H1 (cell line): ENCODE data around the gene TNNI3. TPM values are rescaled to one million over a fixed set of nuclear protein-coding genes. Genes with fewer than 3 reads are reported as not detected.

Experiments used
- E2F6 ChIP-seq: IDR thresholded peaks from 2 replicates; pipeline ENCODE4 v1.6.1; 2012; ENCODE audit warnings: inconsistent platforms
- KDM1A ChIP-seq: fragments of 200-600, 300-600 bp; sonication (generic); IDR thresholded peaks from 2 replicates; pipeline ENCODE4 v1.7.1; 2016; ENCODE audit warnings: mild to moderate bottlenecking, low read length, borderline replicate concordance
- USF2 ChIP-seq: IDR thresholded peaks from 2 replicates; pipeline ENCODE4 v1.6.1; 2011; ENCODE audit warnings: low read length, improper control_type of control experiment
- polyA plus RNA-seq, 7 experiments: library from polyadenylated mRNA; depleted of rRNA in 3 of 7; stranded (reverse) in 5 of 7; unstranded in 2 of 7; fragments of >200 nt in 5 of 7; fragments of 200-250 nt in 2 of 7; gene quantifications; 1 replicate in 5 of 7; 2 replicates in 1 of 7; 4 replicates in 1 of 7; pipeline versions ENCODE4 v1.2.1 to v1.2.3, GENCODE V29; 2011 to 2013; ENCODE audit warnings: missing spikeins in 2 of 7, mixed read lengths in 2 of 7
- total RNA-seq: library from RNA; stranded (reverse); fragmentation: NEBNext Ultra II Directional; extraction: Animal tissue kit (Norgen Biotek cat#: 25700); gene quantifications from 2 replicates; pipeline ENCODE4 v1.2.1, GENCODE V29; 2021

The TNNI3 gene
- total and polyA plus RNA-seq, 2 of the 8 experiments (the other 6 are each of a cell fraction or from before 2014, with no cell fraction given), result 16.9 to 56.0 TPM

GRCh38 chr19:55134736-55135135 is 22.8 kb downstream of the TNNI3 start (continued):
- TF ChIP-seq USF2, result no peak
- TF ChIP-seq KDM1A, result no peak
- TF ChIP-seq E2F6, result no peak
- TF ChIP-seq, all 59 proteins: peak for 0
